ENCODE results near the gene SPAG7.

DNA sequence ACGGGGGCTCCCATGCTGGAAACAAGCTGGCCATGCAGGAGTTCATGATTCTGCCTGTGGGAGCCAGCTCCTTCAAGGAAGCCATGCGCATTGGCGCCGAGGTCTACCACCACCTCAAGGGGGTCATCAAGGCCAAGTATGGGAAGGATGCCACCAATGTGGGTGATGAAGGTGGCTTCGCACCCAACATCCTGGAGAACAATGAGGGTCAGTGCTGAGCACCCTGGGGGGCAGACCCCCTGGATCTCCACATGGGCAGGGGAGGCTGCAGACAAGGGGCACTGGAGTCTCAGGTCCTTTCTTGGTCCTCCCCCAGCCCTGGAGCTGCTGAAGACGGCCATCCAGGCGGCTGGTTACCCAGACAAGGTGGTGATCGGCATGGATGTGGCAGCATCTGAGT, 12.5 kb downstream of the SPAG7 start:
- TF ChIP-seq, protein P1, sequence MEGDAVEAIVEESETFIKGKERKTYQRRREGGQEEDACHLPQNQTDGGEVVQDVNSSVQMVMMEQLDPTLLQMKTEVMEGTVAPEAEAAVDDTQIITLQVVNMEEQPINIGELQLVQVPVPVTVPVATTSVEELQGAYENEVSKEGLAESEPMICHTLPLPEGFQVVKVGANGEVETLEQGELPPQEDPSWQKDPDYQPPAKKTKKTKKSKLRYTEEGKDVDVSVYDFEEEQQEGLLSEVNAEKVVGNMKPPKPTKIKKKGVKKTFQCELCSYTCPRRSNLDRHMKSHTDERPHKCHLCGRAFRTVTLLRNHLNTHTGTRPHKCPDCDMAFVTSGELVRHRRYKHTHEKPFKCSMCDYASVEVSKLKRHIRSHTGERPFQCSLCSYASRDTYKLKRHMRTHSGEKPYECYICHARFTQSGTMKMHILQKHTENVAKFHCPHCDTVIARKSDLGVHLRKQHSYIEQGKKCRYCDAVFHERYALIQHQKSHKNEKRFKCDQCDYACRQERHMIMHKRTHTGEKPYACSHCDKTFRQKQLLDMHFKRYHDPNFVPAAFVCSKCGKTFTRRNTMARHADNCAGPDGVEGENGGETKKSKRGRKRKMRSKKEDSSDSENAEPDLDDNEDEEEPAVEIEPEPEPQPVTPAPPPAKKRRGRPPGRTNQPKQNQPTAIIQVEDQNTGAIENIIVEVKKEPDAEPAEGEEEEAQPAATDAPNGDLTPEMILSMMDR (optimal IDR thresholded peaks at IDR 0.05 in 1 of 3, IDR thresholded peaks at IDR 0.05 in 1 of 3, conservative IDR thresholded peaks at IDR 0.05 in 1 of 3; ENCODE audit: extremely low read depth in 1 of 3, insufficient read depth in 2 of 3, low read length in 3 of 3), result no peak
- TF ChIP-seq EZH2 (IDR thresholded peaks at IDR 0.05; ENCODE audit: low read length), result no peak

Measured in keratinocyte (primary cell).